Endothelial cell of umbilical vein (primary cell): ENCODE data around the gene CNTLN. TPM values are rescaled to one million over a fixed set of nuclear protein-coding genes. Genes with fewer than 3 reads are reported as not detected.

Source experiments
- BruUV-seq: library from RNA; stranded (reverse); fragments of 400-500 nt; replicated peaks from 2 replicates; lab custom pipeline; 2021; lab: Mats Ljungman, UMichigan
- CTCF ChIA-PET: fragments of 300-600, 350-600 bp; sonication (Branson Sonifier 250); formaldehyde crosslinking; loops from one replicate; lab custom pipeline; 2021; ENCODE audit warnings: antibody characterized with exemption, inconsistent platforms; lab: Charles Lee
- POLR2A ChIA-PET: fragments of 300-600, 350-600 bp; sonication (Branson Sonifier 250); formaldehyde crosslinking; loops from one replicate; lab custom pipeline; 2021; ENCODE audit warnings: antibody characterized with exemption, inconsistent platforms; lab: Charles Lee
- DNase-seq: peaks from one replicate; pipeline ENCODE4 v3.0.0-alpha.2; 2011; ENCODE audit warnings: low read depth, low spot score
- FAIRE-seq: peaks from 2 replicates; lab custom pipeline; 2011; peaks lifted over from hg19 to GRCh38; lab: Jason Lieb, UNC
- H2AFZ ChIP-seq: 2 replicates; pipeline ENCODE4 v1.6.0; 2012; ENCODE audit warnings: low read depth, low read length, control low read depth, inconsistent platforms
- H3K27ac ChIP-seq: 2 replicates; pipeline ENCODE4 v1.5.1; 2011; ENCODE audit warnings: low read depth, mild to moderate bottlenecking, control low read depth, low read length, moderate library complexity; ENCODE audit not compliant: insufficient read depth
- H3K27me3 ChIP-seq, 2 experiments: 2 replicates each; pipeline versions ENCODE4 v1.6.0 to v1.6.1; 2011; ENCODE audit warnings: low read length in 2 of 2, mixed read lengths in 1 of 2; ENCODE audit not compliant: control insufficient read depth in 2 of 2, insufficient read depth in 2 of 2
- H3K36me3 ChIP-seq, 2 experiments: 2 replicates in 1 of 2; 3 replicates in 1 of 2; pipeline ENCODE4 v1.5.1; 2011; ENCODE audit warnings: low read length in 2 of 2, mild to moderate bottlenecking in 1 of 2, moderate library complexity in 1 of 2; ENCODE audit not compliant: control insufficient read depth in 2 of 2, insufficient read depth in 2 of 2; ENCODE audit errors: extremely low read depth in 1 of 2
- H3K4me1 ChIP-seq: 3 replicates; pipeline ENCODE4 v1.5.1; 2011; ENCODE audit warnings: mild to moderate bottlenecking, low read length; ENCODE audit not compliant: control insufficient read depth, insufficient read depth; ENCODE audit errors: extremely low read depth
- H3K4me2 ChIP-seq: 2 replicates; pipeline ENCODE4 v1.6.1; 2011; ENCODE audit warnings: low read length, control low read depth, mixed read lengths; ENCODE audit not compliant: insufficient read depth
- H3K4me3 ChIP-seq, 3 experiments: fragments of 200-600 bp in 1 of 3; sonication (generic), shearing (Covaris generic) in 1 of 3; replicated peaks in 1 of 3; 2 replicates each; pipeline ENCODE4 v1.5.1; 2011 to 2016; ENCODE audit warnings: control low read depth in 3 of 3, low read length in 3 of 3, mild to moderate bottlenecking in 2 of 3, inconsistent platforms in 1 of 3, low read depth in 1 of 3, moderate library complexity in 1 of 3; ENCODE audit not compliant: insufficient read depth in 1 of 3
- H3K79me2 ChIP-seq: 2 replicates; pipeline ENCODE4 v1.6.0; 2012; ENCODE audit warnings: low read length, inconsistent platforms; ENCODE audit not compliant: control insufficient read depth, insufficient read depth
- H3K9ac ChIP-seq: replicated peaks from 2 replicates; pipeline ENCODE3; 2011; ENCODE audit warnings: low read length, control low read depth; ENCODE audit not compliant: insufficient read depth; ENCODE audit errors: extremely low read depth
- H3K9me1 ChIP-seq: replicated peaks from 3 replicates; pipeline ENCODE4 v1.6.0; 2011; ENCODE audit warnings: mild to moderate bottlenecking, low read length; ENCODE audit not compliant: control insufficient read depth, insufficient read depth; ENCODE audit errors: extremely low read depth
- H3K9me3 ChIP-seq: replicated peaks from 2 replicates; pipeline ENCODE4 v1.5.1; 2012; ENCODE audit warnings: low read length, inconsistent platforms; ENCODE audit not compliant: control insufficient read depth, insufficient read depth
- H4K20me1 ChIP-seq: replicated peaks from 2 replicates; pipeline ENCODE3; 2011; ENCODE audit warnings: mild to moderate bottlenecking, low read length; ENCODE audit not compliant: control insufficient read depth, insufficient read depth; ENCODE audit errors: extremely low read depth
- CTCF ChIP-seq, 2 donors: IDR thresholded peaks; 1 replicate in 1 of 2; 2 replicates in 1 of 2; pipeline ENCODE4 v1.5.1; 2011; ENCODE audit warnings: low read length in 2 of 2, mild to moderate bottlenecking in 2 of 2, moderate library complexity in 2 of 2, control low read depth in 1 of 2, inconsistent platforms in 1 of 2, low read depth in 1 of 2; ENCODE audit not compliant: insufficient read depth in 1 of 2; ENCODE audit errors: extremely low read depth in 1 of 2
- EZH2 ChIP-seq: IDR thresholded peaks from 2 replicates; pipeline ENCODE4 v1.6.1; 2012; ENCODE audit warnings: borderline replicate concordance, low read depth, mild to moderate bottlenecking, moderate library complexity, low read length, inconsistent platforms; ENCODE audit not compliant: severe bottlenecking
- FOS ChIP-seq: IDR thresholded peaks from 2 replicates; pipeline ENCODE4 v1.6.1; 2011; ENCODE audit warnings: mild to moderate bottlenecking, low read length, moderate library complexity, borderline replicate concordance; ENCODE audit not compliant: insufficient read depth
- GATA2 ChIP-seq: IDR thresholded peaks from 2 replicates; pipeline ENCODE4 v1.7.0; 2011; ENCODE audit warnings: low read depth, mild to moderate bottlenecking, moderate library complexity, mixed read lengths, low read length; ENCODE audit not compliant: insufficient read length, insufficient read depth
- JUN ChIP-seq: IDR thresholded peaks from 2 replicates; pipeline ENCODE4 v1.6.1; 2011; ENCODE audit warnings: borderline replicate concordance, low read depth; ENCODE audit not compliant: insufficient read length, insufficient read depth
- MAX ChIP-seq: IDR thresholded peaks from 2 replicates; pipeline ENCODE4 v1.6.1; 2011; ENCODE audit not compliant: insufficient read depth, insufficient read length
- MYC ChIP-seq: IDR thresholded peaks from one replicate; pipeline ENCODE4 v1.6.1; 2011; ENCODE audit warnings: mild to moderate bottlenecking, low read depth, low read length
- POLR2A ChIP-seq: IDR thresholded peaks from 2 replicates; pipeline ENCODE4 v1.6.1; 2012; ENCODE audit warnings: low read depth, mild to moderate bottlenecking, control low read depth, low read length
- POLR2AphosphoS5 ChIP-seq: IDR thresholded peaks from 2 replicates; pipeline ENCODE4 v1.6.1; 2012; ENCODE audit warnings: low read depth, mild to moderate bottlenecking, control low read depth, low read length, moderate library complexity; ENCODE audit not compliant: insufficient read depth
- dilution Hi-C: fragments of 300-500 bp; cut with MboI; formaldehyde crosslinking; loops from one replicate; pipeline ENCODE4 v1.15.0; 2019; ENCODE audit warnings: low sequenced_read_pairs; ENCODE audit not compliant: extremely low pct_ligation_motif_present
- intact Hi-C: fragments of 100-400 bp; cut with micrococcal nuclease; formaldehyde crosslinking; loops from one replicate; pipeline ENCODE4 v1.10.0; 2022
- polyA plus RNA-seq, 4 experiments: library from polyadenylated mRNA; depleted of rRNA in 3 of 4; stranded (reverse) in 3 of 4; unstranded in 1 of 4; fragments of >200 nt; gene quantifications; 2 replicates each; pipeline versions ENCODE4 v1.2.1 to v1.2.3, GENCODE V29; 2011 to 2012; ENCODE audit warnings: missing spikeins in 1 of 4
- total RNA-seq: library from RNA; stranded (reverse); gene quantifications from 2 replicates; pipeline ENCODE4 v1.2.3, GENCODE V29; 2021

CNTLN gene
- total and polyA plus RNA-seq, 2 donors (not counting 3 experiments of a cell fraction or from before 2014, with no cell fraction given), result 3.5 to 15.8 TPM

GRCh38 chr9:17166346-17166745 is 31.5 kb downstream of the CNTLN start:
- Histone ChIP-seq H3K9me1 (no peaks in the 10 kb centered on the region), H3K27me3 (no peaks in the 10 kb centered on the region), H4K20me1 (no peaks in the 10 kb centered on the region), H3K36me3 (no peaks in the 10 kb centered on the region), H3K4me1 (no peaks in the 10 kb centered on the region), H3K9me3 (no peaks in the 10 kb centered on the region), H3K27ac (no peak overlapping the region), H3K4me3 (no peak overlapping the region), H3K79me2 (peaks cover 12% of the 10 kb centered on the region), H2AFZ (no peak overlapping the region), H3K4me2 (no peak overlapping the region), H3K9ac (no peak overlapping the region)
- intact Hi-C loops (no loop called here), dilution Hi-C loops (no loop called here)
- ChIA-PET POLR2A (no interaction called here), CTCF (interaction anchor here (1.0 kb wide), 1 partner anchor 13 kb away, joined by 4 read pairs; no protein-coding TSS in a partner anchor)
- FAIRE-seq (no peak), DNase-seq (no peak)
- no peak for TF ChIP-seq MAX
- no peak for TF ChIP-seq MYC
- TF ChIP-seq CTCF (IDR thresholded peaks at IDR 0.05; ENCODE audit: extremely low read depth in 1 of 2, insufficient read depth in 1 of 2, low read depth in 1 of 2, low read length in 2 of 2), result no peak
- no peak for TF ChIP-seq GATA2
- TF ChIP-seq JUN, result no peak
- TF ChIP-seq FOS, result no peak
- TF ChIP-seq POLR2AphosphoS5, result no peak
- TF ChIP-seq POLR2A, result no peak
- no peak for TF ChIP-seq EZH2
- BruUV-seq, result no TSS peak
